Mammary epithelial cell (primary cell): Measurements from ENCODE around the gene TULP3.

Experiments
- CTCF ChIP-seq, 2 donors: IDR thresholded peaks in 1 of 2; conservative IDR thresholded peaks in 1 of 2; 2 replicates each; pipeline ENCODE4 v1.5.1; 2011 to 2012; ENCODE audit warnings: inconsistent platforms in 2 of 2, low read length in 2 of 2, mild to moderate bottlenecking in 2 of 2, control low read depth in 1 of 2, low read depth in 1 of 2; ENCODE audit not compliant: insufficient read depth in 1 of 2; ENCODE audit errors: extremely low read depth in 1 of 2
- EZH2 ChIP-seq: IDR thresholded peaks from 2 replicates; pipeline ENCODE4 v1.6.1; 2012; ENCODE audit warnings: low read length, inconsistent platforms, borderline replicate concordance

GRCh38 chr12:2961705-2962104 lies 71.0 kb downstream of the TULP3 start:
- TF ChIP-seq CTCF (conservative IDR thresholded peaks at IDR 0.05 in 1 of 2, IDR thresholded peaks at IDR 0.05 in 1 of 2; ENCODE audit: extremely low read depth in 1 of 2, insufficient read depth in 1 of 2, low read depth in 1 of 2, low read length in 2 of 2): no peak
- TF ChIP-seq EZH2: no peak
